K562 (cell line): ENCODE results near the gene TMCC2. TPM values are rescaled to one million over a fixed set of nuclear protein-coding genes. Genes with fewer than 3 reads are reported as not detected.

Source experiments
- ARNT ChIP-seq, 2 experiments: fragments of 450-650 bp; IDR thresholded peaks; 2 replicates each; pipeline ENCODE4 v1.6.1; 2016; ENCODE audit warnings: mild to moderate bottlenecking in 1 of 2
- ATF1 ChIP-seq, 2 experiments: fragments of 450-650 bp in 1 of 2; IDR thresholded peaks; 2 replicates each; pipeline ENCODE4 v1.6.1; 2016; ENCODE audit warnings: missing compliant biosample characterization in 1 of 2, missing genetic modification characterization in 1 of 2
- ETS2 ChIP-seq: IDR thresholded peaks from 2 replicates; pipeline ENCODE4 v1.6.1; 2016; ENCODE audit warnings: borderline replicate concordance, missing genetic modification characterization, mild to moderate bottlenecking, moderate library complexity, missing compliant biosample characterization; ENCODE audit not compliant: poor library complexity, severe bottlenecking
- MCM2 ChIP-seq: fragments of 450-650 bp; IDR thresholded peaks from 2 replicates; pipeline ENCODE4 v1.6.1; 2017; ENCODE audit warnings: low read depth, mild to moderate bottlenecking
- MTA3 ChIP-seq: fragments of 450-650 bp; formaldehyde crosslinking; IDR thresholded peaks from 2 replicates; pipeline ENCODE4 v1.6.1; 2017; ENCODE audit warnings: mild to moderate bottlenecking, borderline replicate concordance
- PHB ChIP-seq: fragments of 250-450 bp; sonication (Bioruptor Pico); IDR thresholded peaks from 2 replicates; pipeline ENCODE4 v1.5.0; 2021
- RAD51 ChIP-seq: fragments of 450-650 bp; IDR thresholded peaks from 2 replicates; pipeline ENCODE4 v1.7.1; 2016; ENCODE audit warnings: low read depth, mild to moderate bottlenecking, borderline replicate concordance
- RREB1 ChIP-seq: fragments of 250-450 bp; sonication (Bioruptor Pico); IDR thresholded peaks from 2 replicates; pipeline ENCODE4 v1.4.0; 2020
- ZNF639 ChIP-seq, 2 experiments: fragments of 200-800 bp in 1 of 2; sonication (Bioruptor generic) in 1 of 2; sonication (generic) in 1 of 2; formaldehyde crosslinking in 1 of 2; IDR thresholded peaks in 1 of 2; conservative IDR thresholded peaks in 1 of 2; 2 replicates each; pipeline versions ENCODE4 v1.5.0 to v1.6.1; 2016 to 2020; ENCODE audit warnings: missing compliant biosample characterization in 1 of 2, missing genetic modification characterization in 1 of 2, missing genetic modification reagents in 1 of 2
- ZNF75A ChIP-seq: fragments of 450-650 bp; formaldehyde crosslinking; IDR thresholded peaks from 2 replicates; pipeline ENCODE4 v1.4.0; 2020; ENCODE audit warnings: mild to moderate bottlenecking
- ZNF830 ChIP-seq: fragments of 250-450 bp; sonication (Bioruptor Pico); IDR thresholded peaks from 2 replicates; pipeline ENCODE4 v1.5.0; 2021; ENCODE audit warnings: mild to moderate bottlenecking
- polyA plus RNA-seq, 8 experiments: library from polyadenylated mRNA; depleted of rRNA in 4 of 8; stranded (reverse) in 5 of 8; unstranded in 3 of 8; fragments of >200 nt; fragmentation: Nextera tagmentation in 2 of 8; fragmentation: Illumina TruSeq in 1 of 8; extraction: Ambion mirVana in 2 of 8; extraction: Trizol in 1 of 8; gene quantifications; 2 replicates each; pipeline versions ENCODE4 v1.2.1 to v1.2.3, GENCODE V29; 2011 to 2014; ENCODE audit warnings: inconsistent platforms in 1 of 8, missing spikeins in 1 of 8
- total RNA-seq, 7 experiments: library from RNA; depleted of rRNA in 6 of 7; stranded (reverse); fragments of >200 nt in 6 of 7; fragmentation: Illumina TruSeq in 2 of 7; extraction: Trizol in 2 of 7; gene quantifications; 2 replicates each; pipeline versions ENCODE4 v1.2.1 to v1.2.3, GENCODE V29; 2011 to 2021; ENCODE audit warnings: low replicate concordance in 1 of 7

Gene TMCC2
- total and polyA plus RNA-seq, 9 of the 15 experiments (the other 6 are each of a cell fraction or from before 2014, with no cell fraction given): 0.06 to 1.8 (median 0.98) TPM

- 0 out of 2 replicates have a peak, but pooled peaks have one; percentile 17 for TF ChIP-seq RREB1 (CRISPR knock-in tag)
- no peak for TF ChIP-seq ARNT (IDR thresholded peaks at IDR 0.05)
- TF ChIP-seq MCM2: no peak
- TF ChIP-seq RAD51: no peak; the same call in 1 of the 2 replicates
- TF ChIP-seq ZNF830 (CRISPR knock-in tag): no peak
- no peak for TF ChIP-seq ZNF75A
- TF ChIP-seq ATF1 (CRISPR knock-in tag; IDR thresholded peaks at IDR 0.05): no peak
- TF ChIP-seq ATF1 (tag; IDR thresholded peaks at IDR 0.05): peak; percentile 80
- TF ChIP-seq ETS2 (tag): no peak
- no peak for TF ChIP-seq PHB
- no peak for TF ChIP-seq ZNF639 (CRISPR knock-in tag; conservative IDR thresholded peaks at IDR 0.05 in 1 of 2, IDR thresholded peaks at IDR 0.05 in 1 of 2)
- no peak for TF ChIP-seq MTA3
These were observed 19.6 kb downstream of the TMCC2 start (continued) for GRCh38 chr1:205247130-205247921.
